IPS DF 4.7 (cell line): ENCODE results near the gene CPNE4.
"Not testable (repeated sequence)": the region's sequence is repeated elsewhere in the genome, so short reads cannot be mapped to it uniquely, and the experiment has no call there.

ENCODE experiments used
- DNase-seq: peaks from one replicate; pipeline ENCODE4 v3.0.0-alpha.2; 2013; ENCODE audit warnings: low spot score; ENCODE audit errors: extremely low read depth

The CPNE4 gene

GRCh38 chr3:132017137-132017536 lies 17.7 kb downstream of the CPNE4 start:
- no peak for DNase-seq

DNA sequence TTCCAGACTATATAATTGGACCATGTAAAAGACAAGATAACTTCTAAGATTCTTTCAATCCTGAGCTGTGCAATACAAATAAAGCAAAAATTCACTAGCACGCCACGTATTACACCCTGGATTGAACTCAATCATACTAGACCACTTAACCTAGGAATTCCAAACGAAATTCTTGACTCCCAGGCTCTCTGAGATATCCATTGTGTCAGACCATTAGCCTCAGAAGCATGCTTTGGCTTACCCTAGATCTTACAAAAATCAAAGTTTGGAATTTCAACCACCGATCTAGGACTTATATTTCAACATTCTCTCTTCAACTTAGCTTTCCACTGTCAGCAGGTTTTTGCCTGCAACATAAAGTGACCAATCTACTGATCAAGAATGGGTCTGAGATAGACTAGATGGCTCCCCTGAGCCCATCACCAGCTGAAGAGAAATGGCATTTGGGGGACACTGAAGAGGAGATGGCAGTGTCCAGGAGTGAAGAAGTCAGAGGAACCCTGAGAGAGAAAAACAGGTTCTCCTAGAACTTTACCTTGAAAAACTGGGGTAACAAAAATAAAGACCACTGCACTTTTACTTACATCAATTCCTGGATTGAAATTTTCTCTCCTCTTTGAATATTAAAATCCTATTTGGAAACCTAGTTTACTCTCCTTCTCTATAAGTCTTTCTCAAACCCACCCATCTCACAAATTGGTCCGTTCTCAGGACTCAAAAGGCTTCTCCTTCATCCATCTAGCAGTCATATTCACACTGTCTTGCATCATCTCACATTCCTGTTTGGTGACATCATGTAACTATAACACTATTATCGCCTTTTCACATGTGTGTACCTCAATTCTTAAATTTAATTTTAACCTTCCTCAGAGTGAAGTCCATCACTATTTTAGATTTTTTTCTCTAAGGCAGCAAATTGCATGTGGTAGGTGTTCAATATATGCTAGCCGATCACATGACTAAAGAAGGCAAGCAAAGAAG lies 18.5 kb downstream of the CPNE4 start:
- no peak for DNase-seq

DNA sequence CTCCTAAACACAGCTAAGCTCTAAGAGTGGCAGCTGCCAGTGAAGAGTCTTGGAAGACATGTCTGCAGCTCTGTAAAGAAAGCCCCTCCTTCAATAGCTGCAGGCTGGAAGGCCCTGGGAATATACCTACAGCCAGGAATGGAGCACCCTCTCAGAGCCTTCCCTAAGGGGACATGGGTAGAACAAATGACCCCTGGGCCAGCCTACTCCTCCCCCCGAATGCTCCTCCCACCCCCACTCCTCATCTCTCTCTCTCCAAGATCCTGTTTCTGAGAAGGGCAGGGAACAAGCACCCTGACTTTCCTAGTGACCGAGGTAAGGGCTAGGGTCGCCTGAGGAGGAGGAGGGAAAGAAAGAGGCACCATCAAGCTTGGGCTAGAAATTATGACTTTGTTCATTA lies 20.7 kb downstream of the CPNE4 start:
- DNase-seq: no peak

DNA sequence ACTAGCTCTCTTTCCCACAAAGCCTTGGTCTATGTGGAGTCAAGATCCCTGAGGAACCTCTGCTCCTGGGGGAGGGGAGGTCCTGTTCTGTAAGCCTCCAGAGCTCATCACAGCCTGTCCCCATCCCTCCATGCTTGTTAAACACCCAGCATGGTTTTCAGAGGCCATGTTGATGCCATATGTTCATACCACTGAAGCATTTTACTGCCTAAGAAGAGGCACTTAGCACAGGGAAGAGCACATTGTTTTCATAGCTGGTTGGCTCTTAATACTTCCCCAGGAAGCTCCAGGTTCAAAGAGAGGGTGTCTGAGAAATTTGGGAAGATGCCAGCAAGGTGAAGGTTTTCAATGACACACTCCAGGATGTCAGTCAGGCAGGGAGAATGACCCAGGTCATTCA lies 25.6 kb downstream of the CPNE4 start:
- DNase-seq: no peak

GRCh38 chr3:132008837-132009236 lies 26.0 kb downstream of the CPNE4 start:
- DNase-seq: no peak

DNA sequence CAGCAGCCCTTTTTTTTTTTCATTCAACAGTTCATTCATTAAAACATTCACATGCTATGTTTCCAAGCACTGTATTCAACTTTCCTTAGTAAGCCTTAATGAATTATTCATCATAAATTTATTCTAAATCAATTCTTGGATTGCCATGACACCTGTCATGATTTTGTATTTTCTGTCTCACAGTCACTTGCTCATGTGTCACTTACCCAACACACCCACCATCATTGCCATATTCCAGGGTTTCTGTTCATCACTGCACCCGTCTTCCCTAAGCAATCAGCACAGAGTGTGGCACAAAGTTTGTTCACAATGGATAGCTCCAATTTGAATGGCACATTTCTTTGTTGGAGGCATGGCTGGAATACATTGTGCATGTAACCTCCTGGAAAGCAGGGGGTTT lies 27.2 kb downstream of the CPNE4 start:
- no peak for DNase-seq

DNA sequence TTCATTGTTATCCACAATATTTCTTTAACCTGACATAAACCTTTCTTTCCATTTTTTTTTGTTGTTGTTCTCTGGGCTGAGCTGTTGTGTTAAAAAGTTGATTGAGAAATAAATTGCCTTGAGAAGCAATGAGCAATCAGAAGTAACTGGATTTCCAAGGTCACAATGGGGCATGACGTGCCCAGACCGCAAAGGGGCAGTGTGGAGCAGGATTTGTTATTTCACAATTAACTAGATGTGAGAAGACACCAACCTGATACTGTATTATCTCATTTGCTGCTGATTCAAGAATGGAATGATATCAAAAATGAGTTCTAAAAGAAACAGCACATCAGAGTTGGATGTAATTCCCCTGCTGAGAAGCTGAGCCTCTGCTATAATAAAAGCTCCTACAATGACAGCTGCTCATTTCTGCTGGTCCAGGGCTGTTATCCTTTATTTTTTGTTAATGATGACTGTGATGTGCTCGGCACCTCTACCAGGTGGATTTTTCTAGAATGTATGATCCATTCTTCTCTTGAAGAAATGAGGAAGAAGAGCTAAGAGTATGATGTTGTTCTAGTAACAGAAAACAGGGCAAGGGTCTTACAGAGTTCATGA lies 28.1 kb downstream of the CPNE4 start:
- no peak for DNase-seq

DNA sequence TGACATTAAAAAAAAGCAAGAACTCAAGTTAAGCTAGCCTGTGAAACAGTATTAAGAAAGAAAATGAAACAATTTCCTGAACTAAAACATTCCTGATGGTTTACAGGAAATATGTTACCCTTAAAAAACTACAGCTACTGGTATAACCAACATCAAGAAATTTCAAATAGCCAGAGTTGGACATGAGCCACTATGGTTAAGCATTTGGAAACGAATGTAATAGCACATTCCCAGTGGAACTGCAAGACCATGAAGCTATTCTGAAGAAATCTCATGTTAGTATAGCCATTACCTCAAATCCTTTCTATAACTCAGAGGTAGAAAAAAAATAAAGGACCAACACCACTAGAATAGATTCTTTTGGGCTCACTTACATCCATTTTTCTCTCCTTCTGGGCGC lies 30.2 kb downstream of the CPNE4 start:
- no peak for DNase-seq

GRCh38 chr3:132003685-132004084 lies 31.1 kb downstream of the CPNE4 start:
- no peak for DNase-seq

DNA sequence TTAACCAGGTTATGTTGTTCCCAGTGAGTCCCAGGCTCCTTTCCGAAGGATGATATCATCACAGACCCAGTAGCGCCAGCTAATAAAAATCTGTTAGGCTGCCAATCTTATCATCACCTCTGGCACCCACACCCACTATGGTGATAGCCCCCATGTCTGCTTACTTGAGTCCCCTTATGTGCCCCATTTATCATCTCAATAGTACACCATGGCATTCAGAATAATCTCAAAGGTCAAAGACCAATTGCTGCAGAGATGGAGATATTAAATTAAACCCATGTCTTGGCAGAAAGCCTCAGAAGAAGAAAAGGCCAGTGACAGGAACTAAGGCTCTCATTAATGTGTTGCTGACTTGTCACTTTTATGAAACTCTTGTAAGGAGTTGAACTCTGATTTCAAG lies 32.8 kb downstream of the CPNE4 start:
- DNase-seq: no peak

DNA sequence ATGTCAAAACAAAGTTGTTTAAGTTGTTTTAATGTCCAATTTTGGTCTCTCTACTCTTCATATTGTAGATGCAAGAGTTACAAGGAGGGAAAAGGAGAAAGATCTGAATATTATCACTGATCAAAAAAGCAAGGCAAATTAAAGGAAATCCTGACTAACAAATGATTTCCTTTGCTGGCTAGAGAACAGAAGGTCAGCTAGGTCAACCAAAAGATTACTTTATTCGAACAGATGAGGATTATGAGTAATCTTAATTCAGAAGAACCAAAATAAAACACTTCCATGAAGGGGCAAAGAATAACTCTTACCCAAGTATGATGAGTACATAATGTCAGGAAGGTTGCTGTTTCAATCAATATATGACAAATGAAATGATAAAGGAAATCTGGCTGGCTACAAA lies 33.8 kb downstream of the CPNE4 start:
- no peak for DNase-seq

GRCh38 chr3:131998027-131998426 lies 36.8 kb downstream of the CPNE4 start:
- DNase-seq: no peak

DNA sequence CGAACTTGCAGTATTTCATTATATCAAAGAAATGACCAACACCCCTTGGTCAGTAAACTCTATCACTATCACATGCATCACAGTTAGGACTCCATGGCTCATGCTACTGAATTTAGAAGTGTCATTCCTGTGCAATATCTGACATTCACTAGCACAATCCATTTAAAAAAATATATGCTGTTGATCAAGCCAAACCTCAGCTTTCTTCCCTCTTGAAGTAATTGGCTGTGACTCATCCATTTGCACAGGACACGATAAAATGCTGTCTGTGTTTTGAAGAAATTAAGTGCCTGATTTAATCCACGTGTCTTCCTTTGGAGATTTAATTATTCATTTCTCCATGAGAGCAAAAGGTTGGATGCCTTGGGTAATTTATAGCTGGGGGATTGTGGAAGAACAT lies 38.9 kb downstream of the CPNE4 start:
- no peak for DNase-seq

GRCh38 chr3:131989318-131989717 lies 45.5 kb downstream of the CPNE4 start:
- no peak for DNase-seq

DNA sequence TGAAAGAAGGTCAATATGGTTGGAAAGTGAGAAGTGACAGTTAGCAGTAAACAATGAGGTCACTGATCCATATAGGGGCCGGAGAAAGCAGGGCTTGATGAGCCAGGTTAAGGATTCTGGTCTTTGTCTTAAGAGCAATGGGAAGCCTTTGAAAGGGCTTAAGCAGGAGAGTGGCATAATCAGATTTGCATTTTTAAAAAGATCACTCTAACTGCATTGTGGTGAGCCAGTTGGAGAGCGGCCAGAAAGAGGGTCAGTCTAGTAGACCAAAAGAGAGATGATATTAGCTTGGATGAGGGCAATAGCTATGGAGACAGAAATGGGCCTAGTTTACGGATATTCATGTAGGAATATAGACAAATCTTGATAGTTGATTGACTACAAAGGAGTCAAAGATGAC lies 46.6 kb downstream of the CPNE4 start:
- no peak for DNase-seq

DNA sequence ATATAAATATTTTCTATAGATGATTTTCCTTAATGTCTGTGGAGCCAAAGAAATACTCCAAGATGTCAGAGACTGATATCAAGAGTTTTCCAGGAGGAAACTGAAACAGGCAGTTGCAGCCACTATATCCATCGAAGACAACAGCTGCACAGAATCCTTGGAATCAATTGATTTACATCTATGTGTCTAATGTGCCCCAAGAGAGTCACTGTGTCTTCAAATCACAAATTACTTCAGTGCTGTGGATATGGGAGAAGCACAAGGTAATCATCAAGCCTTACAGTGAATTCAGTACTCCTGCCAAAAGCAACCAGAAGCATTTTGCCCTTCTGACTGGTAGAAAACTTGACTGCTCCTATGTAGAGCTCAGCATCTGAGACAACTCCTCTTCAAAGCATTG lies 51.1 kb downstream of the CPNE4 start:
- DNase-seq: no peak

DNA sequence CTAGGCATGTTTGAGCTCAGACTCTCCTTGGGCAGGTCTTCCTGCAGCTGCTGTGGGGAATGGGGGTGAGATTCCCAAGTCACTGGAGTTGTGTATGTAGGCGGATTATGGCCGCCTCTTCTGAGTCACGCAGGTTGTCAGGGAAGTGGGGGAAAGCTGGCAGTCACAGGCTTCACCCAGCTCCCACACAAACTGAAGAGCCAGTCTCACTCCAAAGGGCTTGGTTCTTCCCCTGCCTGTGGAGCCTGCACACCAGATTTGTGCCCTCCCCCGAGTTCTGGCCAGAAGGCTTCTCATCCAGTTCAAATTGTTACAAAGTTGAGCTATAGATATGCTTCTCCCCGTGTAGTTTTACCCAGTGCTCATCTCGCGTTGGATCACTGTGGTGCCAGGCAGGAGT lies 53.5 kb downstream of the CPNE4 start:
- DNase-seq: no peak

- DNase-seq: no peak
Observed at GRCh38 chr3:131976448-131976847, 58.4 kb downstream of the CPNE4 start.

- no peak for DNase-seq
Observed at GRCh38 chr3:131975047-131975446, 59.8 kb downstream of the CPNE4 start.

DNA sequence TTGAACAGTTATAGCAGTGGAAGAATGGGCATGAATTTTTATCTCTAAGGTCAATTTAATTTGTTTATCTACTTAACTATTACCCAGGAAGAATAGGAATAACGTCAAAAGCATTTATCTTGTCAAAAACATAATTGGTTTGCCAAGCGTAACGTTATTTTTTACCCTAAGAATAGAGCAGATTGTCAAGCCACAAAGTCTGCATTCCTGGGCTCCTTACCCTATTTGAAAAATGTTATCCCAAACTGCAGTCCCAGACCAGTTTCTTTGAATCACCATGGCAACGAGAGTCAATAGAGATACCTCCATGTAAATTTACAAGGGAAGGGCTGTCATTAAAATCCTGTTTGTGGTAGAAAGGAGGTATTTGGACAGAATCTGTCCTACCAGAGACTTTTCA lies 61.1 kb downstream of the CPNE4 start:
- DNase-seq: no peak

DNA sequence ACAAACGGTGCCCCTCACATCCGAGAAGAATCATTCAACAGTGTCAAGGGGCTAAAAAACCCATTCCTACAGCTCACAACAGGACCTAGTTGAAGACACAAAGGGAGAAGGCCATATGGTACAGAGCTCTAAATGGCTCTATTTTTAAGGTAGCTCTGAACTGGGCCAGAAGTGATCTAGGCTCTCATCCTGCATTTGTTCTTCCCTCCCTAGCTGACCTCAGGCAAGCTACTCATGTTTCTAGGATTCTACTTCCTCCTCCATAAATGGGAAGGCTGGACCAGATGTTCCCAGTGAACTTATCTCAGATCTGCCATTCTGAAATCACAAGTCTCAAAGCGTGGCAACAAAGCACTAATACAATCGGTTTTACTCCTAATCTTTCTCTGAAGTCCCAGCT lies 62.3 kb downstream of the CPNE4 start:
- no peak for DNase-seq

GRCh38 chr3:131972091-131972490 lies 62.7 kb downstream of the CPNE4 start:
- DNase-seq: no peak

GRCh38 chr3:131963442-131963841 lies 71.4 kb downstream of the CPNE4 start:
- not testable (repeated sequence) for DNase-seq
